ENCODE results near the gene PRKN.

The PRKN gene

DNA sequence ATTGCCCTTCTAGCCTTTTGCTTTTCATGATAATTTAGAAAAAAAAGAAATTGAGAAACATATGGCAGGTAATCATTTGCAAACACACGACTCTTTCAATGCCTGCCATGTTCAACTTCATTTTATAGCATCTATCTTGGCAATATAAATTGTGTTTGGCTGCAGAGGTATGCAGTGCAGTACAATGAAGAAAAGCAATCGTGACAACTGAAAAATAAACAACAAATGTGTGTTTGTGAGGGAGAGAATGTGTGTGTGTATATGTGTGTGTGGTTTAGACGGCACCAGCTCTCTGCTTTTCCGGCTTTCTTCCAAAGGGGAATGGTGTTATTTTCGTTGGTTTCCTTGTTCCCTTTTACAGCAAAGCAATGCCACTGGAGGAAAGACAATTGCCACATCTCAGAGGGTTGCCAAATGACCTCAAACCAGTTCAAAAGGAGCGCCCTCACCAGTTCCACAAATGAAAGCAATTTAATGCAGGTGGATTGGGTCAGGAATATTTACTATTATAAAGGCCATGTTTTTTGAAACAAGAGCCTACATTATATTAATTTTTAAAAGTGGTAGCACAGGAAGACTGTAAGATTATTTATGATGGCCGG lies 587.2 kb downstream of the PRKN start:
- TF ChIP-seq CTCF (conservative IDR thresholded peaks at IDR 0.05) = no peak
- no peak overlapping the region for H3K27ac ChIP-seq

DNA sequence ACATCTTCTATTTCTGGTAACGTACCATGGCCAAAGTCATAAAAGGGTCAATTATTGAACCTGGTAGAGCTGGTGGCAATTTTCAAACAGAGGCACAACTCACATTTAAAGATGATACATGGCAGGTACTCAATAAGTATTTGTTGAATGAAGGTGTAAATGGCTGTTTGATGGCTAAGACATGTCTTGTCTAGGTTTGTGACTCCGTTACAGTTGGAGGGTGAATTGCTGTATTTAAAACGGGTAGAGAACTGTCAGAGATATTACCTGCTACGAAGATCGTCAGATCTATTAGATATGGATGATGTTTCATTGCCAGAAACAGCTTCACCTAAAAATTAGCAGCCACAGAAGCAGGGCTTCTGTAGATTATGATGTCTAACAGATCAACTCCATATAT lies 601.9 kb downstream of the PRKN start:
- TF ChIP-seq CTCF (conservative IDR thresholded peaks at IDR 0.05) = no peak
- no peak overlapping the region for H3K27ac ChIP-seq

DNA sequence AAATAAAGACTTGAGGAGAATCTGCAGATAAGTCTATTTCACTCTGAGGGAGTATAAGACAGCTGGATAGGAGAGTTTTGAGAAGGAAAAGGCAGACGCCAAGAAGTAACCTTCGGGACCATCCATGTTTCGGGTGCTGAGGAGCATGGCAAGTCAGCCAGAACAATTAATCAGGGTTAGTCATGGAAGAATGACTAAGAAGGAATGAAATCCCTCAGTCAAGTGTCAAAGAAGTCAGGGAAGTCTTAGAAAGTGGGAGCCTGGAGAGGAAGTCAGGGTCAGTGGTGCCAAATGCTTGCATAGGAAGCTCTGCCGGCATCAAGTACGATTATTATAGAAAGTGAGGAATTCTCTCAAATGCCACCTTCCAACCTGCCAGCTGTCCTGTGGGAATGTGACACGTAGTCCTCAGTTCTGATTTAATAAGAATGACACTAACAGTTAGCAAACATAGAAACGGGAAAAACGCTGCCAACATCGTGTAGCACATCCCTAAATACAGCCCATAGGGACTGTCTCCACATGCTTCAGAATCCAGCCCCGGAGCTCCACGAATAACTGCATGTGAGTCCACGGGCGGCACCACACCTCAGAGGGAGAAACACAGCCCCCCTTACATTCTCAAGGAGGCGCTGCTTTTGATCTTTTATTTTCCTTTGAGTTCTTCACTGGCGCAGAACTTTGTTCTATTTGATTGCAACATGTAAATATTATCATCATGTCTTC lies 602.7 kb downstream of the PRKN start:
- no peak for TF ChIP-seq CTCF (conservative IDR thresholded peaks at IDR 0.05)
- H3K27ac ChIP-seq = no peak overlapping the region

GRCh38 chr6:162123797-162124196 lies 603.8 kb downstream of the PRKN start:
- 0 out of 2 replicates have a peak, but pooled peaks have one; percentile 10 for TF ChIP-seq CTCF (conservative IDR thresholded peaks at IDR 0.05)
- no peak overlapping the region for H3K27ac ChIP-seq

- TF ChIP-seq CTCF (conservative IDR thresholded peaks at IDR 0.05) = no peak
- H3K27ac ChIP-seq = no peak overlapping the region
Measured at GRCh38 chr6:162119341-162119740, 608.2 kb downstream of the PRKN start.

- no peak for TF ChIP-seq CTCF (conservative IDR thresholded peaks at IDR 0.05)
- no peak overlapping the region for H3K27ac ChIP-seq
Measured at GRCh38 chr6:162118706-162119105, 608.9 kb downstream of the PRKN start.

DNA sequence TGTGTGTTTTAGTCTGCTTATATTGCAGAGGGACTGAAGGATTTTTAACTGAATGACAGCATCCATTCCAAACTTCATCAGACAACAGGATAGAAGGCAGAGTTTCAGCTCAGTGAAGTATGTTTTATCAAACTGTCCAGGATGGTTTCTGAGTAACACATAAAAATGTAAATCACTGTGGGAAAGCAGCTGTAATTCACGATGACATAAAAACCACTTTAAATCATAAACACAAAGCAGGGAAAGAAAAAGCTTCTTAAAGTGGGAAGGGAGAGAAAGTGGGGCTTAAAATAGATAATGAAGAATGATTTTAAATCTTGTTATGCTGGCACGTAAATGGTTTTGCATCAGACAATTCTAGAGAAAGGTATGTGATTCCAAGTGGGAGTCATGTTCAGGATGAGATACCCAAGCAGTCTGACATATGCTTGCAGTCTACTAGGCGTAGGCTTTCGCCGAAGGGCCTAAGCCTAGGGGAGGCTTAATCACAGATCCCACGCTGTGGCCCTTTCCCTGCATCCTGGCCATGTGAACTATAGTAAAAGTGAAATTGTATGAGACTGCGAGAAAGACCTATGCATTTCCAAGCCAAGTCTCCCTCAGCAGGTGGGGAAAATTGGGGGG lies 610.6 kb downstream of the PRKN start:
- TF ChIP-seq CTCF (conservative IDR thresholded peaks at IDR 0.05) = no peak
- no peak overlapping the region for H3K27ac ChIP-seq

Measured in VCaP (cell line).